PC-9 (cell line): ENCODE results near the gene AFG3L2. TPM values are rescaled to one million over a fixed set of nuclear protein-coding genes. Genes with fewer than 3 reads are reported as not detected.

Source experiments
- BruUV-seq: library from RNA; stranded (reverse); fragments of 400-500 nt; replicated peaks from 2 replicates; lab custom pipeline; 2021; lab: Mats Ljungman, UMichigan
- CTCF ChIA-PET: fragments of 300-600 bp; sonication (Branson Sonifier 250); formaldehyde crosslinking; loops from one replicate; lab custom pipeline; 2022; ENCODE audit warnings: antibody characterized with exemption; lab: Charles Lee
- POLR2A ChIA-PET: fragments of 300-600 bp; sonication (Branson Sonifier 250); formaldehyde crosslinking; loops from one replicate; lab custom pipeline; 2022; ENCODE audit warnings: antibody characterized with exemption; ENCODE audit not compliant: unreplicated experiment; lab: Charles Lee
- DNase-seq, 2 experiments: peaks; one replicate each; pipeline versions ENCODE4 v3.0.0 to v3.0.0-alpha.2; 2015 to 2022; ENCODE audit warnings: mixed read lengths in 1 of 2
- H2AFZ ChIP-seq: fragments of 200-600 bp; sonication (generic); 2 replicates; pipeline ENCODE4 v1.8.1; 2017; ENCODE audit warnings: antibody characterized with exemption
- H3F3A ChIP-seq: fragments of 200-600 bp; sonication (generic); 2 replicates; pipeline ENCODE4 v1.8.1; 2017; ENCODE audit warnings: antibody characterized with exemption, mild to moderate bottlenecking, low read depth; ENCODE audit not compliant: insufficient read depth
- H3K27ac ChIP-seq: fragments of 200-600 bp; sonication (generic); 2 replicates; pipeline ENCODE4 v1.6.1; 2016; ENCODE audit warnings: mixed run types
- H3K27me3 ChIP-seq: fragments of 200-600 bp; sonication (generic); 2 replicates; pipeline ENCODE4 v1.6.1; 2016; ENCODE audit warnings: low read depth, mixed run types; ENCODE audit not compliant: insufficient read depth
- H3K36me3 ChIP-seq: fragments of 200-600 bp; sonication (generic); 2 replicates; pipeline ENCODE4 v1.6.1; 2016; ENCODE audit warnings: low read depth, mixed run types
- H3K4me1 ChIP-seq: fragments of 200-600 bp; sonication (generic); replicated peaks from 2 replicates; pipeline ENCODE4 v1.6.1; 2016; ENCODE audit warnings: mixed run types; ENCODE audit not compliant: insufficient read depth
- H3K4me2 ChIP-seq: fragments of 200-600 bp; sonication (generic); 2 replicates; pipeline ENCODE4 v1.6.1; 2017; ENCODE audit warnings: mixed run types
- H3K4me3 ChIP-seq: fragments of 200-600 bp; sonication (generic); 2 replicates; pipeline ENCODE4 v1.6.1; 2016; ENCODE audit warnings: mixed run types
- H3K79me2 ChIP-seq: fragments of 200-600 bp; sonication (generic); 2 replicates; pipeline ENCODE4 v1.6.1; 2017; ENCODE audit warnings: low read depth, mixed run types
- H3K9me2 ChIP-seq: fragments of 200-600 bp; sonication (generic); 2 replicates; pipeline ENCODE4 v1.8.1; 2017; ENCODE audit warnings: mild to moderate bottlenecking; ENCODE audit not compliant: insufficient read depth
- H3K9me3 ChIP-seq: fragments of 200-600 bp; sonication (generic); 2 replicates; pipeline ENCODE4 v1.8.1; 2016; ENCODE audit warnings: low read depth; ENCODE audit not compliant: insufficient read depth
- H4K20me1 ChIP-seq: fragments of 200-600 bp; sonication (generic); 2 replicates; pipeline ENCODE4 v1.8.1; 2017; ENCODE audit not compliant: insufficient read depth
- CTCF ChIP-seq: fragments of 200-600 bp; sonication (generic); conservative IDR thresholded peaks from 2 replicates; pipeline ENCODE4 v1.6.1; 2017; ENCODE audit warnings: mixed run types, antibody characterized with exemption, mild to moderate bottlenecking, moderate library complexity
- EZH2 ChIP-seq: fragments of 200-600 bp; sonication (generic); IDR thresholded peaks from 2 replicates; pipeline ENCODE4 v1.8.0; 2017; ENCODE audit warnings: antibody characterized with exemption, low read depth
- intact Hi-C: fragments of 100-400 bp; cut with micrococcal nuclease; formaldehyde crosslinking; loops from one replicate; pipeline ENCODE4 v1.10.0; 2022; ENCODE audit not compliant: unreplicated experiment
- total RNA-seq: library from RNA; stranded (reverse); gene quantifications from 2 replicates; pipeline ENCODE4 v1.2.3, GENCODE V29; 2021

Gene AFG3L2
- total RNA-seq, 1 experiment from 2014 or later = 69.4 TPM

- no peak overlapping the region for H3K4me3 ChIP-seq
- no peak for DNase-seq
- intact Hi-C loops = loop anchor here (5.0 kb wide), 1 partner anchor 1239 kb away; no protein-coding TSS in a partner anchor
- POLR2A ChIA-PET = interaction anchor here (0.7 kb wide), 1 partner anchor 8 kb away, joined by 5 read pairs; no protein-coding TSS in a partner anchor
- H3K36me3 ChIP-seq = no peaks in the 10 kb centered on the region
- BruUV-seq = no TSS peak
- H3K4me2 ChIP-seq = no peak overlapping the region
- H3K27ac ChIP-seq = no peak overlapping the region
- no peak for TF ChIP-seq EZH2
- TF ChIP-seq CTCF = no peak
- peaks cover 5% of the 10 kb centered on the region for H3K4me1 ChIP-seq
- H3F3A ChIP-seq = peaks cover 7% of the 10 kb centered on the region; the same call in 1 of the 2 replicates
- H4K20me1 ChIP-seq = no peaks in the 10 kb centered on the region
- no peaks in the 10 kb centered on the region for H3K79me2 ChIP-seq
- no peaks in the 10 kb centered on the region for H3K9me2 ChIP-seq
- H2AFZ ChIP-seq = no peak overlapping the region
- no peaks in the 10 kb centered on the region for H3K27me3 ChIP-seq
- H3K9me3 ChIP-seq = no peaks in the 10 kb centered on the region
- CTCF ChIA-PET = interaction anchor here (0.6 to 1.4 kb wide), 4 partner anchors 10 to 493 kb away, joined by 3 to 10 read pairs (median 6); no protein-coding TSS in a partner anchor
These were observed 16.5 kb upstream of the AFG3L2 start for GRCh38 chr18:12393510-12393909.

- CTCF ChIA-PET = interaction anchor here (0.5 to 0.7 kb wide), 6 partner anchors 111 to 1129 kb away, joined by 3 to 14 read pairs (median 4); no protein-coding TSS in a partner anchor
- H3K4me3 ChIP-seq = no peak overlapping the region
- intact Hi-C loops = loop anchor here (1.0 to 5.0 kb wide), 6 partner anchors 269 to 1241 kb away; partner anchors contain the start of genes ANKRD62, CEP76 and PSMG2
- no peak overlapping the region for H2AFZ ChIP-seq
- no peaks in the 10 kb centered on the region for H3K79me2 ChIP-seq
- no peaks in the 10 kb centered on the region for H3K27me3 ChIP-seq
- H3K27ac ChIP-seq = no peak overlapping the region
- H4K20me1 ChIP-seq = no peaks in the 10 kb centered on the region
- POLR2A ChIA-PET = interaction anchor here (0.7 kb wide), 1 partner anchor 659 kb away, joined by 4 read pairs; no protein-coding TSS in a partner anchor
- H3K9me3 ChIP-seq = no peaks in the 10 kb centered on the region
- TF ChIP-seq EZH2 (no peak), CTCF (peak; percentile 90)
- no TSS peak for BruUV-seq
- peaks cover 7% of the 10 kb centered on the region; the same call in 1 of the 2 replicates for H3F3A ChIP-seq
- H3K36me3 ChIP-seq = no peaks in the 10 kb centered on the region
- H3K4me1 ChIP-seq = peaks cover 5% of the 10 kb centered on the region
- peak in 1 of 2 experiments; percentile 64 for DNase-seq
- H3K4me2 ChIP-seq = no peak overlapping the region
- H3K9me2 ChIP-seq = no peaks in the 10 kb centered on the region
These were observed 14.6 kb upstream of the AFG3L2 start for GRCh38 chr18:12391487-12392165.

GRCh38 chr18:12388442-12388841, 11.4 kb upstream of the AFG3L2 start:
- Histone ChIP-seq H3K4me2 (no peak overlapping the region), H3K36me3 (no peaks in the 10 kb centered on the region), H3K9me2 (no peaks in the 10 kb centered on the region), H3K27me3 (no peaks in the 10 kb centered on the region), H3K79me2 (no peaks in the 10 kb centered on the region), H3K27ac (no peak overlapping the region), H3K4me1 (no peaks in the 10 kb centered on the region), H3K4me3 (no peak overlapping the region), H3F3A (no peaks in the 10 kb centered on the region), H3K9me3 (no peaks in the 10 kb centered on the region), H4K20me1 (no peaks in the 10 kb centered on the region), H2AFZ (no peak overlapping the region)
- BruUV-seq = no TSS peak
- no peak for TF ChIP-seq EZH2
- CTCF ChIA-PET = no interaction called here
- intact Hi-C loops = no loop called here
- POLR2A ChIA-PET = interaction anchor here (0.7 kb wide), 1 partner anchor 273 kb away, joined by 3 read pairs; no protein-coding TSS in a partner anchor
- no peak for DNase-seq
